Lower leg skin (tissue), 3 donors: ENCODE results near the gene PEBP1.

Source experiments
- CTCF ChIP-seq, 3 donors: fragments of 450-650 bp; IDR thresholded peaks; one replicate each; pipeline ENCODE4 v1.5.1; 2016; ENCODE audit warnings: antibody characterized with exemption in 3 of 3, mild to moderate bottlenecking in 3 of 3, moderate library complexity in 2 of 3
- POLR2A ChIP-seq, 2 donors: fragments of 450-650 bp; IDR thresholded peaks; one replicate each; pipeline ENCODE4 v1.6.1; 2016 to 2017; ENCODE audit warnings: antibody characterized with exemption in 2 of 2, mild to moderate bottlenecking in 1 of 2, moderate library complexity in 1 of 2

GRCh38 chr12:118119449-118119879 is 16.5 kb upstream of the PEBP1 start:
- no peak for TF ChIP-seq CTCF (IDR thresholded peaks at IDR 0.05)
- no peak for TF ChIP-seq POLR2A (IDR thresholded peaks at IDR 0.05)
